Measurements from ENCODE around the gene ATXN7L3.

Gene ATXN7L3

GRCh38 chr17:44171931-44172455, 27.7 kb downstream of the ATXN7L3 start:
- H3K4me3 ChIP-seq (ENCODE audit: low read depth, low read length, poor library complexity, severe bottlenecking): no peak overlapping the region
- peaks cover 18% of the 10 kb centered on the region for H3K36me3 ChIP-seq (ENCODE audit: insufficient read depth, low read length)
- no peaks in the 10 kb centered on the region for H3K27me3 ChIP-seq (ENCODE audit: insufficient read depth, low read length)
- H3K27ac ChIP-seq (ENCODE audit: low read depth, low read length, poor library complexity, severe bottlenecking): no peak overlapping the region
- TF ChIP-seq EZH2 (IDR thresholded peaks at IDR 0.05; ENCODE audit: borderline replicate concordance, low read length): no peak
- TF ChIP-seq, protein P1, sequence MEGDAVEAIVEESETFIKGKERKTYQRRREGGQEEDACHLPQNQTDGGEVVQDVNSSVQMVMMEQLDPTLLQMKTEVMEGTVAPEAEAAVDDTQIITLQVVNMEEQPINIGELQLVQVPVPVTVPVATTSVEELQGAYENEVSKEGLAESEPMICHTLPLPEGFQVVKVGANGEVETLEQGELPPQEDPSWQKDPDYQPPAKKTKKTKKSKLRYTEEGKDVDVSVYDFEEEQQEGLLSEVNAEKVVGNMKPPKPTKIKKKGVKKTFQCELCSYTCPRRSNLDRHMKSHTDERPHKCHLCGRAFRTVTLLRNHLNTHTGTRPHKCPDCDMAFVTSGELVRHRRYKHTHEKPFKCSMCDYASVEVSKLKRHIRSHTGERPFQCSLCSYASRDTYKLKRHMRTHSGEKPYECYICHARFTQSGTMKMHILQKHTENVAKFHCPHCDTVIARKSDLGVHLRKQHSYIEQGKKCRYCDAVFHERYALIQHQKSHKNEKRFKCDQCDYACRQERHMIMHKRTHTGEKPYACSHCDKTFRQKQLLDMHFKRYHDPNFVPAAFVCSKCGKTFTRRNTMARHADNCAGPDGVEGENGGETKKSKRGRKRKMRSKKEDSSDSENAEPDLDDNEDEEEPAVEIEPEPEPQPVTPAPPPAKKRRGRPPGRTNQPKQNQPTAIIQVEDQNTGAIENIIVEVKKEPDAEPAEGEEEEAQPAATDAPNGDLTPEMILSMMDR (IDR thresholded peaks at IDR 0.05; ENCODE audit: low read length): no peak
- H2AFZ ChIP-seq (ENCODE audit: low read length): no peak overlapping the region
- no peaks in the 10 kb centered on the region for H3F3A ChIP-seq (ENCODE audit: insufficient read depth, low read length)
- H3K9me3 ChIP-seq (ENCODE audit: low read length): no peaks in the 10 kb centered on the region
- no peaks in the 10 kb centered on the region for H4K20me1 ChIP-seq (ENCODE audit: insufficient read depth, low read length)
- no peak overlapping the region for H3K4me2 ChIP-seq (ENCODE audit: low read length)
- H3K4me1 ChIP-seq (ENCODE audit: insufficient read depth, low read length, severe bottlenecking): peaks cover 12% of the 10 kb centered on the region
- no peak overlapping the region for H3K9ac ChIP-seq (ENCODE audit: low read length)
- no peaks in the 10 kb centered on the region for H3K79me2 ChIP-seq (ENCODE audit: insufficient read depth, low read length)
- no peaks in the 10 kb centered on the region for H3K9me2 ChIP-seq (ENCODE audit: low read depth, low read length)

- H3K4me3 ChIP-seq (ENCODE audit: low read depth, low read length, poor library complexity, severe bottlenecking): no peak within 1 kb of the TSS
- peaks cover 12% of the 10 kb centered on the region for H3K4me1 ChIP-seq (ENCODE audit: insufficient read depth, low read length, severe bottlenecking)
- no peaks in the 10 kb centered on the region for H3K27me3 ChIP-seq (ENCODE audit: insufficient read depth, low read length)
- TF ChIP-seq, protein P1 (IDR thresholded peaks at IDR 0.05; ENCODE audit: low read length): no peak
- no peak for TF ChIP-seq EZH2 (IDR thresholded peaks at IDR 0.05; ENCODE audit: borderline replicate concordance, low read length)
- no peaks in the 10 kb centered on the region for H3K9me2 ChIP-seq (ENCODE audit: low read depth, low read length)
- H3K9ac ChIP-seq (ENCODE audit: low read length): no peak within 1 kb of the TSS
- H3K9me3 ChIP-seq (ENCODE audit: low read length): no peaks in the 10 kb centered on the region
- no peak within 1 kb of the TSS for H3K27ac ChIP-seq (ENCODE audit: low read depth, low read length, poor library complexity, severe bottlenecking)
- no peak within 1 kb of the TSS for H3K4me2 ChIP-seq (ENCODE audit: low read length)
- H2AFZ ChIP-seq (ENCODE audit: low read length): no peak within 1 kb of the TSS
- no peaks in the 10 kb centered on the region for H4K20me1 ChIP-seq (ENCODE audit: insufficient read depth, low read length)
- H3K36me3 ChIP-seq (ENCODE audit: insufficient read depth, low read length): peaks cover 8% of the 10 kb centered on the region; the same call in 1 of the 2 replicates
- no peaks in the 10 kb centered on the region for H3F3A ChIP-seq (ENCODE audit: insufficient read depth, low read length)
- H3K79me2 ChIP-seq (ENCODE audit: insufficient read depth, low read length): no peaks in the 10 kb centered on the region
Observed at GRCh38 chr17:44170499-44171201, 29.0 kb downstream of the ATXN7L3 start, which contains the start of gene ASB16. Gene ASB16 (plus strand): TSS chr17:44170704. CDS start chr17:44170790, 86 bp downstream.

GRCh38 chr17:44170135-44170498, 29.6 kb downstream of the ATXN7L3 start:
- Histone ChIP-seq H3K36me3 (ENCODE audit: insufficient read depth, low read length) (peaks cover 4% of the 10 kb centered on the region; the same call in 1 of the 2 replicates), H3K4me1 (ENCODE audit: insufficient read depth, low read length, severe bottlenecking) (peaks cover 12% of the 10 kb centered on the region), H2AFZ (ENCODE audit: low read length) (no peak overlapping the region), H3K27ac (ENCODE audit: low read depth, low read length, poor library complexity, severe bottlenecking) (no peak overlapping the region), H3K79me2 (ENCODE audit: insufficient read depth, low read length) (no peaks in the 10 kb centered on the region), H3F3A (ENCODE audit: insufficient read depth, low read length) (no peaks in the 10 kb centered on the region), H3K9me2 (ENCODE audit: low read depth, low read length) (no peaks in the 10 kb centered on the region), H3K4me3 (ENCODE audit: low read depth, low read length, poor library complexity, severe bottlenecking) (no peak overlapping the region), H3K9ac (ENCODE audit: low read length) (no peak overlapping the region), H3K9me3 (ENCODE audit: low read length) (no peaks in the 10 kb centered on the region), H3K27me3 (ENCODE audit: insufficient read depth, low read length) (no peaks in the 10 kb centered on the region), H3K4me2 (ENCODE audit: low read length) (no peak overlapping the region), H4K20me1 (ENCODE audit: insufficient read depth, low read length) (no peaks in the 10 kb centered on the region)
- TF ChIP-seq, protein P1 (IDR thresholded peaks at IDR 0.05; ENCODE audit: low read length): no peak
- no peak for TF ChIP-seq EZH2 (IDR thresholded peaks at IDR 0.05; ENCODE audit: borderline replicate concordance, low read length)
